ENCODE data around the gene ITSN1. TPM values are rescaled to one million over a fixed set of nuclear protein-coding genes. Genes with fewer than 3 reads are reported as not detected.

Gene ITSN1
- total RNA-seq, 4 donors from 2014 or later = 14.5 to 33.1 (median 26.9) TPM

- Histone ChIP-seq H3K36me3 (peaks cover 0 to 2% of the 10 kb centered on the region in 2 donors), H3K27ac (no peak overlapping the region), H3K4me1 (peaks cover 6 to 22% of the 10 kb centered on the region in 2 donors), H3K4me3 (no peak overlapping the region), H3K9me3 (peaks cover 0 to 4% (median 0%) of the 10 kb centered on the region in 3 donors), H3K27me3 (no peaks in the 10 kb centered on the region)
- ATAC-seq (no peak), DNase-seq (no peak)
- TF ChIP-seq CTCF (IDR thresholded peaks at IDR 0.05 in 4 of 5, conservative IDR thresholded peaks at IDR 0.05 in 1 of 5) = no peak
- TF ChIP-seq POLR2A (IDR thresholded peaks at IDR 0.05) = no peak
- intact Hi-C loops (cut with DNase I; ENCODE audit: low total_unique reads) = loop anchor here (10.0 kb wide), 1 partner anchor 107 kb away; the partner anchor contains the start of genes CRYZL1 and ITSN1
- in situ Hi-C loops (cut with MboI; ENCODE audit: low sequenced_read_pairs in 4 of 4) = no loop called here
Observed at GRCh38 chr21:33751533-33751932, 109.2 kb downstream of the ITSN1 start.

GRCh38 chr21:33752260-33752659 lies 110.0 kb downstream of the ITSN1 start:
- H3K9me3 ChIP-seq = peaks cover 0 to 3% (median 0%) of the 10 kb centered on the region in 3 donors
- H3K27me3 ChIP-seq = no peaks in the 10 kb centered on the region
- DNase-seq (no peak), ATAC-seq (no peak)
- intact Hi-C loops (cut with DNase I; ENCODE audit: low total_unique reads) (loop anchor here (10.0 kb wide), 1 partner anchor 107 kb away; the partner anchor contains the start of genes CRYZL1 and ITSN1), in situ Hi-C loops (cut with MboI; ENCODE audit: low sequenced_read_pairs in 4 of 4) (no loop called here)
- H3K36me3 ChIP-seq = peaks cover 0 to 2% of the 10 kb centered on the region in 2 donors
- no peak overlapping the region for H3K27ac ChIP-seq
- TF ChIP-seq CTCF (IDR thresholded peaks at IDR 0.05 in 4 of 5, conservative IDR thresholded peaks at IDR 0.05 in 1 of 5) = no peak
- no peak for TF ChIP-seq POLR2A (IDR thresholded peaks at IDR 0.05)
- H3K4me3 ChIP-seq = no peak overlapping the region
- H3K4me1 ChIP-seq = peaks cover 6 to 22% of the 10 kb centered on the region in 2 donors

GRCh38 chr21:33753886-33754285 lies 111.6 kb downstream of the ITSN1 start:
- no peaks in the 10 kb centered on the region for H3K9me3 ChIP-seq
- intact Hi-C loops (cut with DNase I; ENCODE audit: low total_unique reads) = loop anchor here (10.0 kb wide), 1 partner anchor 109 kb away; the partner anchor contains the start of genes CRYZL1 and ITSN1
- ATAC-seq (no peak), DNase-seq (no peak)
- no peak overlapping the region for H3K27ac ChIP-seq
- no peaks in the 10 kb centered on the region for H3K36me3 ChIP-seq
- H3K27me3 ChIP-seq = no peaks in the 10 kb centered on the region
- peaks cover 6 to 22% of the 10 kb centered on the region in 2 donors for H3K4me1 ChIP-seq
- in situ Hi-C loops (cut with MboI; ENCODE audit: low sequenced_read_pairs in 4 of 4) = no loop called here
- no peak for TF ChIP-seq CTCF (IDR thresholded peaks at IDR 0.05 in 4 of 5, conservative IDR thresholded peaks at IDR 0.05 in 1 of 5)
- no peak for TF ChIP-seq POLR2A (IDR thresholded peaks at IDR 0.05)
- no peak overlapping the region for H3K4me3 ChIP-seq

- Histone ChIP-seq H3K27me3 (no peaks in the 10 kb centered on the region), H3K9me3 (no peaks in the 10 kb centered on the region), H3K36me3 (no peaks in the 10 kb centered on the region), H3K4me1 (peaks cover 6 to 22% of the 10 kb centered on the region in 2 donors), H3K4me3 (no peak overlapping the region), H3K27ac (no peak overlapping the region)
- ATAC-seq (no peak), DNase-seq (no peak)
- intact Hi-C loops (cut with DNase I; ENCODE audit: low total_unique reads) (loop anchor here (10.0 kb wide), 1 partner anchor 110 kb away; the partner anchor contains the start of genes CRYZL1 and ITSN1), in situ Hi-C loops (cut with MboI; ENCODE audit: low sequenced_read_pairs in 4 of 4) (no loop called here)
- TF ChIP-seq POLR2A (IDR thresholded peaks at IDR 0.05) (no peak), CTCF (IDR thresholded peaks at IDR 0.05 in 4 of 5, conservative IDR thresholded peaks at IDR 0.05 in 1 of 5) (no peak)
Observed at GRCh38 chr21:33754481-33754880, 112.2 kb downstream of the ITSN1 start.

All from gastrocnemius medialis (tissue), 4 donors.